NT2/D1 (cell line): ENCODE results near the gene GABRR2.

Experiments
- SUZ12 ChIP-seq: IDR thresholded peaks from 2 replicates; pipeline ENCODE4 v1.6.1; 2011; ENCODE audit not compliant: insufficient read length, insufficient read depth; ENCODE audit errors: extremely low read depth
- YY1 ChIP-seq: IDR thresholded peaks from 2 replicates; pipeline ENCODE4 v1.6.1; 2011; ENCODE audit not compliant: insufficient read length, insufficient read depth
- ZNF274 ChIP-seq: IDR thresholded peaks from 2 replicates; pipeline ENCODE4 v1.6.1; 2011; ENCODE audit warnings: mild to moderate bottlenecking, low read depth, low read length

- TF ChIP-seq ZNF274: no peak
- TF ChIP-seq YY1: no peak
- TF ChIP-seq SUZ12: no peak
Observed at GRCh38 chr6:89214197-89214596, 100.9 kb downstream of the GABRR2 start.
